A673 (cell line): Measurements from ENCODE around the gene TMEM178B. TPM values are rescaled to one million over a fixed set of nuclear protein-coding genes. Genes with fewer than 3 reads are reported as not detected.

Experiments
- BruUV-seq: library from RNA; stranded (reverse); fragments of 400-500 nt; replicated peaks from 2 replicates; lab custom pipeline; 2021; lab: Mats Ljungman, UMichigan
- CTCF ChIA-PET: fragments of 300-600 bp; sonication (Branson Sonifier 250); formaldehyde crosslinking; loops from one replicate; lab custom pipeline; 2022; ENCODE audit warnings: antibody characterized with exemption; lab: Charles Lee
- POLR2A ChIA-PET: fragments of 300-600 bp; sonication (Branson Sonifier 250); formaldehyde crosslinking; loops from one replicate; lab custom pipeline; 2022; ENCODE audit warnings: antibody characterized with exemption; ENCODE audit not compliant: low non-redundant PET; lab: Charles Lee
- DNase-seq: peaks from one replicate; pipeline ENCODE4 v3.0.0-alpha.2; 2015; ENCODE audit warnings: low spot score
- H3K27ac ChIP-seq: fragments of 200-600 bp; sonication (generic); 2 replicates; pipeline ENCODE4 v1.5.1; 2016; ENCODE audit warnings: mixed run types, low read depth, mild to moderate bottlenecking, mixed read lengths, antibody characterized with exemption, low read length; ENCODE audit not compliant: poor library complexity, severe bottlenecking
- H3K27me3 ChIP-seq: fragments of 200-600 bp; sonication (generic); replicated peaks from 2 replicates; pipeline ENCODE4 v1.6.1; 2017; ENCODE audit warnings: mixed run types, low read depth, mild to moderate bottlenecking, mixed read lengths, antibody characterized with exemption, low read length; ENCODE audit not compliant: insufficient read depth, poor library complexity
- H3K36me3 ChIP-seq: fragments of 200-600 bp; sonication (generic); 2 replicates; pipeline ENCODE4 v1.6.1; 2016; ENCODE audit warnings: mixed run types, mild to moderate bottlenecking, mixed read lengths, antibody characterized with exemption, low read length; ENCODE audit not compliant: insufficient read depth, poor library complexity, severe bottlenecking
- H3K4me1 ChIP-seq: fragments of 200-600 bp; sonication (generic); 2 replicates; pipeline ENCODE4 v1.6.1; 2017; ENCODE audit warnings: mixed run types, mild to moderate bottlenecking, mixed read lengths, antibody characterized with exemption, low read length; ENCODE audit not compliant: insufficient read depth, poor library complexity, severe bottlenecking
- H3K4me3 ChIP-seq: fragments of 200-600 bp; sonication (generic); 2 replicates; pipeline ENCODE4 v1.5.1; 2016; ENCODE audit warnings: low read depth, mixed run types, mild to moderate bottlenecking, mixed read lengths, low read length; ENCODE audit not compliant: poor library complexity, severe bottlenecking
- H3K9me3 ChIP-seq: fragments of 200-600 bp; sonication (generic); 2 replicates; pipeline ENCODE4 v1.6.1; 2016; ENCODE audit warnings: mixed run types, low read depth, mild to moderate bottlenecking, mixed read lengths, antibody characterized with exemption, low read length; ENCODE audit not compliant: poor library complexity, severe bottlenecking
- EZH2 ChIP-seq: fragments of 200-600 bp; sonication (generic); IDR thresholded peaks from 2 replicates; pipeline ENCODE4 v1.6.1; 2017; ENCODE audit warnings: borderline replicate concordance, low read depth, mild to moderate bottlenecking, mixed read lengths, antibody characterized with exemption, low read length; ENCODE audit not compliant: poor library complexity, severe bottlenecking
- intact Hi-C: fragments of 100-400 bp; cut with micrococcal nuclease; formaldehyde crosslinking; loops from one replicate; pipeline ENCODE4 v1.10.0; 2022; ENCODE audit not compliant: unreplicated experiment
- total RNA-seq: library from RNA; stranded (reverse); gene quantifications from 2 replicates; pipeline ENCODE4 v1.2.3, GENCODE V29; 2021
- TF ChIP-seq, protein P1 (sequence below): fragments of 300-800, 200-600 bp; sonication (generic); conservative IDR thresholded peaks from 2 replicates; pipeline ENCODE4 v1.5.1; 2017; ENCODE audit warnings: low read depth, mild to moderate bottlenecking, antibody characterized with exemption, low read length, moderate library complexity, mixed read lengths

The TMEM178B gene
- total RNA-seq, 1 experiment from 2014 or later = 2.8 TPM

DNA sequence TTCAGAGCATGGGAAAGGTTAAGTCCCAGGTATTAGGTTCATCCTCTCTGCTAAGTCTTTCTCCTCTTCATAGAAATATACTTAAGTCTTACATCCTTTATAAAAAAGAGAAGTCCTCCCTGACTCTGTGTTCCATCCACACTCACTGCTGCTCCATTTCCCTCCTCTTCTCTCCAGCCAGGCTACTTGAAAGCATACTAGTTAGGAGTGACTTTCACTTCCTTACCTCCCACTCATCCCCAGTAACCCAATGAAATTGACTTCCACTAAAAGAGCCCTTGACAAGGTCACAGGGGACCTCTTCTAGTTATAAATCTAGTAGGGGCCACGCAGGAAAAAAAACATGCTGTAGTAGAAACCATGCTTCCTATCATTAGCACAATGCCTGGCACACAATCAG is 344.2 kb downstream of the TMEM178B start:
- H3K9me3 ChIP-seq = no peaks in the 10 kb centered on the region
- POLR2A ChIA-PET = no interaction called here
- BruUV-seq = no TSS peak
- intact Hi-C loops = no loop called here
- H3K4me1 ChIP-seq = no peaks in the 10 kb centered on the region
- TF ChIP-seq EZH2 = no peak
- TF ChIP-seq, protein P1, sequence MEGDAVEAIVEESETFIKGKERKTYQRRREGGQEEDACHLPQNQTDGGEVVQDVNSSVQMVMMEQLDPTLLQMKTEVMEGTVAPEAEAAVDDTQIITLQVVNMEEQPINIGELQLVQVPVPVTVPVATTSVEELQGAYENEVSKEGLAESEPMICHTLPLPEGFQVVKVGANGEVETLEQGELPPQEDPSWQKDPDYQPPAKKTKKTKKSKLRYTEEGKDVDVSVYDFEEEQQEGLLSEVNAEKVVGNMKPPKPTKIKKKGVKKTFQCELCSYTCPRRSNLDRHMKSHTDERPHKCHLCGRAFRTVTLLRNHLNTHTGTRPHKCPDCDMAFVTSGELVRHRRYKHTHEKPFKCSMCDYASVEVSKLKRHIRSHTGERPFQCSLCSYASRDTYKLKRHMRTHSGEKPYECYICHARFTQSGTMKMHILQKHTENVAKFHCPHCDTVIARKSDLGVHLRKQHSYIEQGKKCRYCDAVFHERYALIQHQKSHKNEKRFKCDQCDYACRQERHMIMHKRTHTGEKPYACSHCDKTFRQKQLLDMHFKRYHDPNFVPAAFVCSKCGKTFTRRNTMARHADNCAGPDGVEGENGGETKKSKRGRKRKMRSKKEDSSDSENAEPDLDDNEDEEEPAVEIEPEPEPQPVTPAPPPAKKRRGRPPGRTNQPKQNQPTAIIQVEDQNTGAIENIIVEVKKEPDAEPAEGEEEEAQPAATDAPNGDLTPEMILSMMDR = no peak
- CTCF ChIA-PET = no interaction called here
- no peaks in the 10 kb centered on the region for H3K36me3 ChIP-seq
- H3K27ac ChIP-seq = no peak overlapping the region
- H3K27me3 ChIP-seq = no peaks in the 10 kb centered on the region
- no peak overlapping the region for H3K4me3 ChIP-seq
- no peak for DNase-seq

DNA sequence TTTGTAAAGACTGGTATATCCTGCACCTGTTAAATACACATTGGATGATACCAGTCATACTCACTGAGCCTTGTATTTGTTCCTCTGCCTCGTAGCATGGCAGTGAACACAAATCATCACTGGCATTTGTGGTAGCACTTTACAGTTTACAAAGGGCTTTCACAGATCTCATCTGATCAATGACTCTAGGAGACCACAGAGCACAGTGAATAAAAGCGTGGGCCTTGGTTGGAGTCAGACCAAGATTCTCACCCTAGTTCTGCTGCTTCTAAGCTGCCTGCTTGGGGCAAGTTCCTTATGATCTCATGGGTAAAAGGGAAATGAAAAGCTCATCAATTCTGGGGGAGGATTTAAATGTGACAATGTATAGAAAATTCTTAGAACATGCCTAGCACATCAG is 347.4 kb downstream of the TMEM178B start:
- no peaks in the 10 kb centered on the region for H3K36me3 ChIP-seq
- no peak overlapping the region for H3K27ac ChIP-seq
- CTCF ChIA-PET = no interaction called here
- BruUV-seq = no TSS peak
- no peaks in the 10 kb centered on the region for H3K27me3 ChIP-seq
- H3K4me1 ChIP-seq = no peaks in the 10 kb centered on the region
- H3K9me3 ChIP-seq = no peaks in the 10 kb centered on the region
- H3K4me3 ChIP-seq = no peak overlapping the region
- TF ChIP-seq, protein P1 = no peak
- TF ChIP-seq EZH2 = no peak
- POLR2A ChIA-PET = no interaction called here
- intact Hi-C loops = no loop called here
- DNase-seq = no peak

DNA sequence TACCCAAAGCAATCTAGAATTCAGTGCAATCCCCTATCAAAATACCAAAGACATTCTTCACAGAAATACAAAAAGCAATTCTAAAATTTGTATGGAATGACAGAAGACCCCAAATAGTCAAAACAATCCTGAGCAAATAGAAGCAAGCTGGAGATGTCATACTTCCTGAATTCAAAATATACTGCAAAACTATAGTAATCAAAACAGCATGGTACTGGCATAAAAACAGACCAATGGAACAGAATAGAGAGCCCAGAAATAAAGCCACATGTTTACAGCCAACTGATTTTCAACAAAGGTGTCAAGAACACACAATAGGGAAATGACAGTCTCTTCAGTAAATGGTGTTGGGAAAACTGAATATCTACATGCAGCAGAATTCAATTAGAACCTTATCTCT is 353.3 kb downstream of the TMEM178B start:
- CTCF ChIA-PET = no interaction called here
- DNase-seq = no peak
- Histone ChIP-seq H3K4me1 (no peaks in the 10 kb centered on the region), H3K27me3 (no peaks in the 10 kb centered on the region), H3K9me3 (peaks cover 5% of the 10 kb centered on the region), H3K27ac (no peak overlapping the region), H3K4me3 (no peak overlapping the region), H3K36me3 (no peaks in the 10 kb centered on the region)
- TF ChIP-seq EZH2 = no peak
- TF ChIP-seq, protein P1 = no peak
- POLR2A ChIA-PET = no interaction called here
- BruUV-seq = no TSS peak
- intact Hi-C loops = no loop called here
